ENCODE measurements around the gene SLBP. TPM values are rescaled to one million over a fixed set of nuclear protein-coding genes. Genes with fewer than 3 reads are reported as not detected.
A peak's percentile ranks its signal among the peaks of the same experiment; 100 is the strongest.

Gene SLBP
- total and polyA plus RNA-seq, 2 donors (not counting 1 experiment from before 2014, with no cell fraction given) = 19.4 to 31.8 TPM

GRCh38 chr4:1714303-1715001 is 2.3 kb upstream of the SLBP start:
- peaks cover 67% of the 10 kb centered on the region for H3K4me1 Mint-ChIP-seq
- H3K79me2 ChIP-seq (ENCODE audit: control insufficient read depth, insufficient read depth, low read length) = peaks cover 66% of the 10 kb centered on the region
- peak overlapping the region; percentile 90 for H3K27ac Mint-ChIP-seq
- H3K4me3 ChIP-seq (ENCODE audit: control extremely low read depth in 1 of 5, extremely low read depth in 1 of 5, insufficient read depth in 1 of 5, low read depth in 2 of 5, low read length in 4 of 5) = peak overlapping the region in 1 of 5 experiments; percentile 11
- H3K36me3 ChIP-seq (replicated peaks in 1 of 2; ENCODE audit: control extremely low read depth in 1 of 2, control insufficient read depth in 1 of 2, extremely low read depth in 1 of 2, insufficient read depth in 2 of 2, low read length in 1 of 2) = peaks cover 0 to 20% of the 10 kb centered on the region in 2 experiments
- ATAC-seq (ENCODE audit: low read depth) (no peak), DNase-seq (peak; percentile 27)
- ChIA-PET CTCF (interaction anchor here (6.1 kb wide), 1 partner anchor 21 kb away, joined by 75 read pairs; no protein-coding TSS in a partner anchor), POLR2A (interaction anchor here (3.8 kb wide), 1 partner anchor 8 kb away, joined by 61 read pairs; the partner anchor contains the start of genes TACC3 and TMEM129)
- H3K9me3 Mint-ChIP-seq (ENCODE audit: insufficient read depth) = no peaks in the 10 kb centered on the region
- 68% methylated on average over 7 of the region's 9 CpGs for whole genome bisulfite sequencing (ENCODE audit: insufficient coverage)
- TF ChIP-seq CTCF (IDR thresholded peaks at IDR 0.05) = no peak
- no peak for TF ChIP-seq EZH2 (IDR thresholded peaks at IDR 0.05; ENCODE audit: borderline replicate concordance, insufficient read depth, low read depth, low read length, poor library complexity, severe bottlenecking)
- H3K4me3 Mint-ChIP-seq = peak overlapping the region; percentile 91
- H2AFZ ChIP-seq (ENCODE audit: insufficient read depth, low read depth, low read length, poor library complexity, severe bottlenecking) = no peak overlapping the region
- H3K9me3 ChIP-seq (ENCODE audit: control extremely low read depth in 1 of 3, control insufficient read depth in 2 of 3, insufficient read depth in 1 of 3, low read length in 2 of 3) = peaks cover 0 to 6% (median 0%) of the 10 kb centered on the region in 3 donors
- H3K27me3 Mint-ChIP-seq = no peaks in the 10 kb centered on the region
- H4K20me1 ChIP-seq (ENCODE audit: control insufficient read depth, insufficient read depth, low read length, poor library complexity, severe bottlenecking) = peaks cover 61% of the 10 kb centered on the region
- intact Hi-C loops (cut with micrococcal nuclease) = loop anchor here (5.0 kb wide), 1 partner anchor 753 kb away; the partner anchor contains the start of gene RNF4
- H3K27me3 ChIP-seq (replicated peaks in 1 of 4; ENCODE audit: control extremely low read depth in 1 of 4, control insufficient read depth in 3 of 4, insufficient read depth in 4 of 4, low read length in 3 of 4) = no peaks in the 10 kb centered on the region
- H3K27ac ChIP-seq (ENCODE audit: low read length in 2 of 2) = peak overlapping the region; percentile 82 to 99
- H3K4me1 ChIP-seq (ENCODE audit: control insufficient read depth in 2 of 2, insufficient read depth in 2 of 2, low read length in 2 of 2) = peaks cover 53 to 79% of the 10 kb centered on the region in 2 donors
- peak overlapping the region; percentile 97 for H3K4me2 ChIP-seq (replicated peaks; ENCODE audit: low read depth, low read length, poor library complexity, severe bottlenecking)
- H3K9ac ChIP-seq (ENCODE audit: low read length) = peak overlapping the region; percentile 13

Measured in B cell (primary cell).